Hematopoietic multipotent progenitor cell treated with erythropoietin and hydrocortisone succinate and interleukin-3 and kit ligand, for 15 days (in vitro differentiated cells): ENCODE results near the gene SIL1.
"Not testable (repeated sequence)": the region's sequence is repeated elsewhere in the genome, so short reads cannot be mapped to it uniquely, and the experiment has no call there.

Experiments
- DNase-seq: peaks from one replicate; pipeline ENCODE4 v3.0.0-alpha.2; 2015; ENCODE audit warnings: low spot score

SIL1 gene

DNA sequence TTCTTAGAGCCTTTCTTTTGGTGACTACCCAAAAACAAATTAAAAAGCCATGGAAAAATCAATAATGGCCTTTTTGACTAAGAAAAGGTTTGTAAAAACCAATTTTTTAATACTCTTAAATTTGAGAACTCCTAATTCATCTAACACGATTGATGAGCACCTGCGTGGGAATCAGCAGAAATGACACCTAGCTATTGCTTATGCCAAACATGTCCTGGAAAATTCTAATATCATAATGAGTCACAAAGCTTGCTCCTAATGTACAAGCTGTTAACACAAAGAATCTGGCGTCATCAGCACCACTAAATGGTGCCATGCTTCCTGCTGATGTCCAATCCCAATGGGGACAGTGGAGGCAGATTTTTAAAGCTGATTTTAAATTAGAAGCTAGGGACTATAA lies 176.8 kb downstream of the SIL1 start:
- no peak for DNase-seq

DNA sequence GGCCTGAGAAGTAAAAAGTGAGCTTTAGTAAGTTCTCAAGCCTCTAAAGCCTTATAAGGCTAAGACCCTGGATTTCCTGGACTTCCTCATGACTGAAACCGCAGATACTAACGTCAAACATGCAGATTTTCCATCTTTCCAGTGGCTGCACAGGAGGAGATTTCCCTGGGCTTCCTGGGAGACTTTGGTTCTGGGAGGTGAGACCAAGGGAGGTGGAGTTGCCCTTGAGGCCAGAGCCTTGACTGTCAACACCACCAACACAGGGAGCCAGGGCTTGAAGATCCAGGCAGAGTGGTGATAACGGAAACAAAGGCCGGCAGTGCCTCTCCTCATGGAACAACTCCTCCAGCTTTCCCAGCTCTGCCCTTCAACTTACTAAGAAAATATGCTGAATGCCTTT lies 178.3 kb downstream of the SIL1 start:
- DNase-seq = no peak

DNA sequence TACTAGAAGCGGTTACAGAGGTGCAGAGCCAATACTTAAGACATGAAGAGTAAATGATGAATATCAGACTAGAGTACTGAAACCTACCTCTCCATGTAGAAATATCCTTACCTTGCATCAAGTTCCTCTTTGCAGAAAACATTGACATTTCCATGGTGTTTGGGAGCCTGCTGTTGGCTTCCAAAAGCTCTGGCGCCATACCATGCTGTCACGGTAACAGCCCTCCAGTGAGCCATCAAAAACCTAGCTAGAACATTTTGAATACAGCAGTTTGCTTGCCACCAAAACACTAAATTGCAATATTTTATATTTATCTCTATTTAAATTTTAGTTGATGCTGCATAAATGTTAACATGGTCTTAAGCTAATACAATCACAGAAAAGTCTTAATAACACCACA lies 179.0 kb downstream of the SIL1 start:
- DNase-seq = no peak

DNA sequence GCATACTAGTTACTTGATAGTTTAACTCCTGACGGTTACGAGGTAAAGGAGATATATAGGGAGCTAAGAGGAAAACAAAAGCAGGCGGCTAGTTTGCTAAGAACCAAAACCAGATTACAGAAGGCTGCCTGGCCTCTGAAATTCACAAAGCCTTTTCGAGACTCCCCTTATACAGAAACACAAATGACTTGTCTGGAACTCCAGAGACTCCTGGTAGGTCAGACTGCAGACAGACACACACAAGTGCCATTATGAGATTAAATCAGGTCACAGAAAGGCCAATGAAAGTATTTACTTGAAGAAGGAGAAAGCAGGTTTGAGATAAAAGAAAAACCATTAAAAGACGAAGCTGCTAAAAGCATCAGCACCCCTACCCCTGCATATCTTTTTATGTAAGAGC lies 180.5 kb downstream of the SIL1 start:
- no peak for DNase-seq

DNA sequence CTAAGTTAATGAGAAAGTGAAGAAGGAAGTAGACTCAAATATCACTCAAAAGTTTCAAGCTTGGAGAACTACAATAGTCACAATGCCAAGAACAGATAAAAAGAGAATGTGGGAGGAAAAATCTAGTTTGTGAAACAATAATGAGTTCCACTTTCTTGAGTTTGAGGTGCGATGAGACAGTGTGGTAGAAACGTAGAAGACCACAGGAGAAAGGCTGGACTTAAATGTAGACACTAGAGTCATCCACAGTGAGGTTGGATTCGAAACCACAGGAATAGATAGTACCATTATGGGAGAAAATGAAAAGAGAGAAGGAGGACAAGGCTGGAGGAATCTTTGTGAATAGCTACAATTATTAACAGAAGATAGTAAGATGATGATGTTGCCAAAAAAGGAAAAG lies 182.0 kb downstream of the SIL1 start:
- DNase-seq = no peak

DNA sequence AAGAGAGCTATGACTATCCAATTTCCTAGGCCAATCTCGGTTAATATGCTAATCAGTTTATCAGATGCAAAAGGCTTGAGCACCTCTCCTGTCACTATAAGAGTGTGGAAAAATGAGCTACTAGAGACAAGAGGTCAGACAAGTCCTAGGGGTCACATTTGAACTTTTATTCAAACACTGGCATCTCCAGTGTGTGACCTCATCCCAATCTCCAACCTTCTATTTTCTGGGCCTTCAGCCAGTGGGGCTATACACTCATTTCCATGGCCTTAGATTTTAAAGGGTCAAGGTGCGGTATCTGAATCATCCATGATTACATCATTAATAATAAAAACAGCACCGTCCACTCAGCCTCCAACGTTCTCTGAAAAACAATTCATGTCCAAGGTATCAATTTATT lies 183.4 kb downstream of the SIL1 start:
- no peak for DNase-seq

DNA sequence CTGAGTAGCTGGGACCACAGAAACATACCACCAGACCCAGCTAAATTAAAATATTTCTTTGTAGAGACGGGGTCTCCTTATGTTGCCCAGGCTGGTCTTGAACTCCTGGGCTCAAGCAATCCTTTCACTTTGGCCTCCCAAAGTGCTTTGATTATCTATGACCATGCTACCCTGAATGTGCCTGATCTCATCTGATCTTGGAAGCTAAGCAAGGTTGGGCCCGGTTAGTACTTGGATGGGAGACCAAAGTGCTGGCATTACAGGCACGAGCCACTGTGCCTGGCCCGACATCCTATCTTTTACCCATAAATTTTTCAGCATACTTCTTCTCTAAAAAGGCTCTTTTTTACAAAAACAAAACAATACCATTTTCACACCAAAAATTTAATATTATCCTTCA lies 186.0 kb downstream of the SIL1 start:
- no peak for DNase-seq

DNA sequence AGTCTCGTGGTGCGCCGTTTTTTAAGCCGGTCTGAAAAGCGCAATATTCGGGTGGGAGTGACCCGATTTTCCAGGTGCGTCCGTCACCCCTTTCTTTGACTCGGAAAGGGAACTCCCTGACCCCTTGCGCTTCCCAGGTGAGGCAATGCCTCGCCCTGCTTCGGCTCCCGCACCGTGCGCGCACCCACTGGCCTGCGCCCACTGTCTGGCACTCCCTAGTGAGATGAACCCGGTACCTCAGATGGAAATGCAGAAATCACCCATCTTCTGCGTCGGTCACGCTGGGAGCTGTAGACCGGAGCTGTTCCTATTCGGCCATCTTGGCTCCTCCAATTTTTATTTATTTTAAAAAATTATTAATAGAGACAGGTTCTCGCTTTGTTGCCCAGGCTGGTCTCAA lies 187.0 kb downstream of the SIL1 start:
- not testable (repeated sequence) for DNase-seq

DNA sequence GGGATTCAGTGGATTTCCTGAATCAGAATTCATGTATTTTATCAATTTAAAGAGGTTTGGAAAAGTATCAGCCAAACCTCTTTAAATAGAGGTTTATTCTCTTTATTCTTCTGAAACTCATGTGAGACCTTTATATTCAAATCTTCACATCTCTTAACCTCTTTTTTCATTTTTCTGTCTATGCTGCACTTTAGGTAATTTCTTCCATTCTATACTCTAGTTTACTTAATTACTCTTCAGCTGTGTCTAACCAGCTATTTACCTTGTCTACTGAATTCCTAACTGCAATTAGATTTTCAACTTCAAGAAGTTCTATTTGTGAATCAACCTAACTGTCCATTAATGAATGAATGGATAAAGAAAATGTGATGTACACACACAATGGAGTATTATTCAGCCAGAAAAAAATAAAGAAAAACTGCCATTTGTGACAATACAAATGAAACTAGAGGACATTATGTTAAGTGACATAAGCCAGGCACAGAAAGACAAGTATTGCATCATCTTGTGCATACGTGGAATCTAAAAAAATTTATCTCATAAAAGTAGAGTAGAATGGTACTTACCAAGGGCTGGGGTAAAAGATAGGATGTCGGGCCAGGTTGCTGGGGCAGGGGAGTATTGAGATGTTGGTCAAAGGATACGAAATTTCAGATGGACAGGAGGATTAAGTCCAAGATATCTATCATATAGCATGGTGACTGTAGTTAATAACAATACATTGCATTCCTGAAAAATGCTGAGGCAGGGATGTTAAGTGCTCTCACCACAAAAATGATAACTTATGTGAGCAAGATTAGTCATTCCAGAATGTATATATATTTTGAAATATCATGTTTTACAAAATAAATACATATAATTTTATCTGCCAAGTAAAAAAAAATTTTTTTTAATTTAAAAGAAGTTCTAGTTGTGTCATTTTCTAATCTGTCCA lies 193.5 kb downstream of the SIL1 start:
- no peak for DNase-seq

DNA sequence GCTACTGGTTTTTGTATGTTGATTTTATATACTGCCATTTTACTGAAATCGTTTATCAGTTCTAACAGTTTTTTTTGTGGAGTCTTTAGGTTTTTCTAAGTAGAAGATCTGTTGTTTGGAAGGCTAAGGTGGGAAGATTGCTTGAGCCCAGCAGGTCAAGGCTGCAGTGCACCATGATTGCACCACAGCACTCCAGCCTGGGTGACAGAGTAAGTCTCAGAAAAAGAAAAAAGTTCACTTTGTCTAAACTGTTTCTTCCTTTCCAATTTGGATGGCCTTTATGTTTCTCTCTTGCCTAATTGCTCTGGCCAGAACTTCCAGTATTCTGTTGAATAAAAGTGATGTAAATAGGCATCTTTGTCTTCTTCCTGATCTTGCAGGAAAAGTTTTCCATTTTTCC lies 198.5 kb downstream of the SIL1 start:
- no peak for DNase-seq

DNA sequence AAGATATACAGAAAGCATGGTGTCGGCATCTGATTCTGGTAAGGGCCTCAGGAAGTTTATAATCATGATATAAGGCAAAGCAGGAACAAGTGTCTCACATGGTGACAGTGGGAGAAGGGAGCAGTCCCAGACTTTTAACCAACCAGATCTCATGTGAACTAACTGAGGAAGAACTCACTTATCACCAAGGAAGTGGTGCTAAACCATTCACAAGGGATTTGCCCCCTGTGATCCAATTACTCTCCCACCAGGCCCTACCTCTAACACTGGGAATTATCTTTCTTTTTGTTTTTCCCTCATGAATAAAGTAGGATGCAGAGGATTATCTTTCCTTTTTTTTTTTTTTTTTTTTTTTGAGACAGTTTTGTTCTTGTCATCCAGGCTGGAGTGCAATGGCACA lies 199.6 kb downstream of the SIL1 start:
- DNase-seq = no peak

DNA sequence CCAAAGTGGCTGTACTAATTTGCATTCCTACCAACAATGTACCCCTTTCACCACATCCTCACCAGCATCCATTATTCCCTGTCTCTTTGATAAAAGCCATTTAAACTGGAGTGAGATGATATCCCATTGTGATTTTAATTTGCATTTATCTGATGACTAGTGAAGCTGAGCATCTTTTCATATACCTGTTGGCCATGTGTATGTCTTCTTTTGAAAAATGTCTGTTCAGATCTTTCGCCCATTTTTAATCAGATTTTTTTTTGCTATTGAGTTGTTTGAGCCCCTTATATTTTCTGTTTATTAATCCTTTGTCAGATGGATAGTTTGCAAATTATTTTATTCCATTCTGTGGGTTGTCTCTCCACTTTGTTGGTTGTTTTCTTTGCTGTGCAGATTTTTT lies 202.0 kb downstream of the SIL1 start:
- DNase-seq = no peak

DNA sequence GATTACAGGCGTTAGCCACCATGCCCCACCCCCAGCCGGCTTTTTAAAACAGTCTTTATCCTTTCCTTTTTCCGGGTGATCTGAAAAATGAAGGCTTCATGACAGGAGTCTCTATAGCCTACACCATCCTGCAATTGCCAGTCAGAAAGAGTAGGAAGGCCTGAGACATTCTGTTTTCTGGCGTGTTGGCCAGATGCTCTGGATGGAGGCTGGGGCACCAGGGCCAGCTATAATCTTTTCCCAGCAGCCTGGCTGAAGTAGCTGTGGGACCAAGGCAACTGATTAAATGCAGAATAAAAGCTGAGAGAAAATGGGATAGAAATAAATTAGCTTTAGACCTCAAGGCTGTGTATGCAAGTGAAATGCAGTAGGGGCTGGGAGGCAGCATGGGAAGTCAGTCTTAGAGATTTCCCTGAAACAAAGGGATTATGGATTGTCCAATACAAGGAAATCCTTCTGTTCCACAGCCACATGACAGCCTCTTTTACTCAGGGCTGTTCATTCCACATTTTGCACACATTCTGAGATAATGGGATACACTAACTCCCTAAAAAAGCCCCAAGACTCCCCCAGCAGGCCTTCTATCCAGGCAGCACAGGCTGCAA lies 207.1 kb downstream of the SIL1 start:
- no peak for DNase-seq

DNA sequence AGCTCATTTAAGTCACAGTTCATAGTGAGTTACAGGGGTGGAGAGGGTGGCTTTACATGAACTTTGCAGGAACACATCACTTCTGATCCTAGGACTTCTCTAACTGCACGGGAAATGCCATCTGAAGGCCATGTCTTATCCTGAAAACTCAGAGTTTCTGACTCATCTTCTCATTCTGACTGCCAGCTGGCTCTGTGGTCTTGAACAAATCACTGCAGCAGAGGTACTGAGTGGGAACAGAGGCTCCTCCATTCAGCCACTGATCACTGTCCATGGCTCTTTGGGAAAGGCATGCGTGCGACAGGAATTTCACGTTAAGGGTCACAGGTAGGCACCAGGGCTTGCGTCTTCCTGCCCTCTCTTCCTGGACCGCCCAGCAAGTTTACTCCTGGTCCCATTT lies 208.4 kb downstream of the SIL1 start:
- no peak for DNase-seq

DNA sequence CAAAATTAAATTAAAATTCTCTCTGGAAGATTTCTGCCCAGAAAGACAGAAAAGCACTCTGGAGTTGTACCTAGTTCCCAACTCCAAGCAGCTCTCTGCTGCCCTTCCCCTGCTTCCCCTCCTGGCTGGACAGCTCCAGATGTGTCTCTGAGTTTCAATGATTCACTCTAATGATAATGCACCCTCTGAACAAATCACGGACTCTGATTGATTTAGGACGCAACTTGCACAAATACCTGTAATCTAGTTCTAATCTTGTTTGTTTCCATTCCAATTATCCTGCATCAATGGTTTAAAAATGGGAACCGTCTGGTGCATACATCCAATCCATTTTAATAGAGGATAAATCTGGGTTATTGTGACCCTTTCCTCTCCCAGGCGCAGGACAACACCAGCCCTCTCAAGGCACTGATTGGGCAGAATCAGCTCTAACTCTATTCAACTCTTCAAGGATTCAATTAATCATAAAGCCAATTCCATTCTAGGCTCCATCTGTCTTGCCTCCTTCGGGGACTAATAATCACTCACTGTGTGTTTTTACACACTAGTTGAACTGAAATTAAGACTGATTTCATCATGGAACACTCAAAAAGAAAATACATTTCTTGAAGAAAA lies 211.9 kb downstream of the SIL1 start:
- no peak for DNase-seq

DNA sequence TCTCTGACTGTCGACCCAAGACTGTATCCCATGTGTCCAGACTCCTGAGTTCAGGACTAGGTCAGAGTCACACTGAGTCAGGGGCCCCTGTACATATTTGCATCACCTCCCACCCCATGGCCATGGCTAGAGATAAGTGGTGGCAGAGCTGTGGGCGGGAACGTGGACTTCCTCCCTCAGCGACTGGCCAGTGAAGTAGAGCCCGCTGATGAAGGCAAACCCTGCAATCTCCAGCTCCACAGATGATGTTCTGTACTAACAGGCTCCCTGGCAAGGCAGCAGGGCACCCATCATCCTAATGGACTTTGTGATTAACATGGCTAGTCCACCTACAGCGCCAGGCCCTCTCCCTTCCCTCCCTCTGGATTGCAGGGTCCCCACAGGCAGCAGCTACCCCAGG lies 212.5 kb downstream of the SIL1 start:
- DNase-seq = no peak

DNA sequence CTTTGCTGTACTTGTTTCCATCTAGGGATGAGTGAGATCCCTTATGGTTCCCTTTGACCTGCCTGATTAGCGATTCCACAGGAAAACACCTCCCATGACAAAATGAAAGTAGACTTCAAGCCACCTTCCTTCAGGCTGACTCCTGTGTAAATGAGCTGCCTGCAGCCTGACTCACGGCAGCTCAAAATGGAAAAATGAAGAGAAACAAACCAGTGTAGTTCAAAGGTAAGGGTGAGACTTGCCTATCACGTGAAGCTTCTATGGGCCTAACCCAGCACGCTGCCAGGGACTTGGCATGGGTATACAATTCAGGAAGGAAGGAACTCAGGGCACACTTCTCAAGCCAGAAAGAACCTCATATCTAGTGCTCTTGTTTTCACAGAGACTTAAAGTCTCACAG lies 212.9 kb downstream of the SIL1 start:
- DNase-seq = no peak

DNA sequence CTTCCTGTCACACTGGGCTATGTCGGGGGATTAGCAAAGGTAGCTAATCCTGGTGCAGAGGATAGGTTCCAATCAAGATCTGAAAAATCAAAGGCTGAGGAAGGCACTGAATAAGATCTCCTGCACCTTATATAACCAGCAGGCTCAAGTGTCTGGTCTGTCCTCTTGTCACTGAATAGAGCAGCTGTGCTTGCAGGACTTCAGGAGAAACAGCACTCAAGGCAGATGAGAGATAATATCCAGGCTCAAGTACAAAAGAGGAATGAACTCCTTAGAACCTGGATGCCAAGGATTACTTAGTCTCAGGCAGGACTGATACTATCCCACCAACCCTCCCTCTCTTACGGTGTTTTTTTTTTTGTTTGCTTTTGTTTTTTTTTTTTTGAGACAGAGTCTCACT lies 214.2 kb downstream of the SIL1 start:
- no peak for DNase-seq

DNA sequence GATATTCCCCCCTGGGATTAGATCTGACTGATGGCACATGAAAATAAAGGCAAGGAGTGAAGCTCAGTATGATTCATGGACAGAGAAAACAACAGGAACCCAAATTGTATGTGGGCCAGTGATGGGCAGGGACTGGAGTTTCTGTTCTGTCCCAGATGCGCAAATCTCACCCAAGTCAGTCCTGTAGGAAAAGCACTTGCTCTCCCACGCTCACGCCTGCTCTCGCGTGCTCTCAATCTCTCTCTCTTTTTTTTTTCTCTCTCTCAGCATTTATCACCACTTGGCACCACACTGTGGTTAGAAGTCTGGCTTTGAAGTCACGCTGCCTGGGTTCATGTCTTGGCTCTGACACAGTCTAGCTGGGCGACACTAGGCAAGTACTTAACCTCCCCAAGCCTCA lies 216.6 kb downstream of the SIL1 start:
- no peak for DNase-seq

DNA sequence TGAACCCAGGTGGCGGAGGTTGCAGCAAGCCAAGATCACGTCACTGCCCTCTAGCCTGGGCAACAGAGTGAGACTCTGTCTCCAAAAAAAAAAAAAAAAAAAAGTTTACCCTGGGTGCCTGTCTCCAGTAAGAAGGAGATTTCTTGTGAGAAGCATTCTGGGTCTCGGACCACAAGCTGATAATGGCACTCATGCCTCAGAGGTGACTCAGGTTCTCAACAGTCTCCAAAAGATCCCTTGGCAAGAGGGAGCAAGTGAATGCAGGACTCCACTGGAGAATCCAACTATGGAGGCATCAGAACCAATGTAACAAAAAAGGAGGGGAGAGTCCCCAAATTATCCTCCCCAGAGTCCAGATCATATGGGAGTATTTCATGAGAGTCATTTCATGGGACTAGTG lies 217.0 kb downstream of the SIL1 start:
- DNase-seq = no peak

DNA sequence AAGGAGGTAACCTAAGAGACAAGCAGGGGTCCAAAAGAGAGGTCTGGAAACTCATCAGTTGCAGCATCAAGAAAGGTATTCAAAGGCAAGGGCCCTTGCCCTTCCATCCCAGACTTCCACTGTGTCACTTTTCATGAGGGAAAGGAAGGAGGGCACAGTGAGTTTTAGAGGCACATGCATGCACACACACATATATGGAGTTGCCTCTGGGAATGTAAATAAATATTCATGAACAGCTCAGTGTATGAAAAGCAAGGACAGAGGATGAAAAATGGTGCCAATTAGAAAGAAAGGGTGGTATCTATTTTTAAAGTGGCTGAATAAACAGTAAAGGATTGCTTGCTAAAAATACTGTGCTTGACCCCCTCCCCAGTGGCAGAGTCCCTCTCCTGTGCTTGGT lies 217.7 kb downstream of the SIL1 start:
- DNase-seq = no peak

DNA sequence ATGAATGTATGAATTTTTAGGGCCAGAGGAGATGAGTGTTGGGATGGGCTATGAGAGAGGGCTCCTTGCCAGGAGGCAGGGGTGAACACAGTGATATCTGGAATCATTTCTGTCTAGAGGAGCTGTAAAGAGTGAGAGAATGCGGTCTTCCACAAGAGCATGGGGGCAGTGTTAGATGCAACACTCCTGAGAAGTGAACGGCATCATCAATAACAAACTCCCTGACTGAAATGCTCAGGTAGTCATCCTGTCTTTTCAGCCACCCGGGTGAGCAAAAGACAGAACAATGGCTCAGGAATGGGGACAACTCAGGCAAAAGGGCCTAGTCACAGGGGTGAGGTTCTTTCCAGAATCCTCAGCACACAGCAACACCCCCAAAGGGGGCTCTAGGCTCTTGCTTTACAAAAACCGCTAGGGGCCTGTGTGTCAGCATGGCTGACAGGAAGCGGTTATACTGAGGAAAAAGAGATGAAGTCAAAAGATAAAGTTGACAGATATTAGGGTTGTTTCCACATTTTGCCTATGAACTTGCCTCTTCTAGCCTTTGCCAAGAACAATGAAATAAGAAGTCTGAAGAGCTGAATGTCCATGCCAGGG lies 218.4 kb downstream of the SIL1 start:
- no peak for DNase-seq

DNA sequence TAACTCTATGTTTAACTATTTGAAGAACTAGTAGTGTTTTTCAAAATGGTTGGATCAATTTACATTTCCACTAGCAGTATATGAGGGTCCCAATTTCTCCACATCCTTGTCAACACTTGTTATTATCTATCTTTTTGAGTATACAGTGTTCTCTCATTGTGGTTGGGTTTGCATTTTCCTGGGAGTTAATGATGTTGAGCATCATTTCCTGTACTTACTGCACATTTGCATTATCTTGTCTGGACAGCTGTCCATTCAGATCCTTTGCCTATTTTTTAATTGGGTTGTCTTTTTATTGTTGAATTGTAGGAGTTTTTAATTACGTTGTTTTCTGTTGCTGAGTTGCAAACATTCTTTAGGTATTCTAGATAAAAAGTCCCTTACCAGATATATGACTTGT lies 219.6 kb downstream of the SIL1 start:
- no peak for DNase-seq
